T-helper 2 cell (primary cell): ENCODE data around the gene GFPT1.

ENCODE experiments used
- DNase-seq, 5 experiments: peaks; one replicate each; pipeline versions ENCODE4 v3.0.0 to v3.0.0-alpha.2; 2012 to 2022

Gene GFPT1

GRCh38 chr2:69315160-69315761 lies 71.8 kb downstream of the GFPT1 start:
- DNase-seq = no peak

GRCh38 chr2:69311024-69311416 lies 76.0 kb downstream of the GFPT1 start:
- DNase-seq = no peak

- DNase-seq = no peak
Observed at GRCh38 chr2:69310111-69311023, 76.7 kb downstream of the GFPT1 start.

GRCh38 chr2:69309351-69310110 lies 77.5 kb downstream of the GFPT1 start:
- peak in 2 of 5 experiments; percentile 9 to 14 for DNase-seq

- DNase-seq = no peak
Observed at GRCh38 chr2:69308338-69308737, 78.7 kb downstream of the GFPT1 start.

GRCh38 chr2:69307579-69308064 lies 79.4 kb downstream of the GFPT1 start:
- no peak for DNase-seq

GRCh38 chr2:69306822-69307578 lies 80.0 kb downstream of the GFPT1 start:
- peak; percentile 23 to 69 (median 36) for DNase-seq

GRCh38 chr2:69306393-69306821 lies 80.6 kb downstream of the GFPT1 start:
- no peak for DNase-seq

- no peak for DNase-seq
Observed at GRCh38 chr2:69305712-69306392, 81.2 kb downstream of the GFPT1 start.

GRCh38 chr2:69305166-69305565 lies 81.9 kb downstream of the GFPT1 start:
- no peak for DNase-seq

GRCh38 chr2:69304656-69305055 lies 82.4 kb downstream of the GFPT1 start:
- DNase-seq = no peak

- no peak for DNase-seq
Observed at GRCh38 chr2:69300650-69301049, 86.4 kb downstream of the GFPT1 start.

GRCh38 chr2:69299772-69300516 lies 87.1 kb downstream of the GFPT1 start:
- no peak for DNase-seq

GRCh38 chr2:69298862-69299261 lies 88.2 kb downstream of the GFPT1 start:
- no peak for DNase-seq

GRCh38 chr2:69298261-69298660 lies 88.8 kb downstream of the GFPT1 start:
- no peak for DNase-seq

GRCh38 chr2:69297216-69297615 lies 89.8 kb downstream of the GFPT1 start:
- no peak for DNase-seq

GRCh38 chr2:69296421-69296820 lies 90.6 kb downstream of the GFPT1 start:
- DNase-seq = no peak

GRCh38 chr2:69292256-69292655 lies 94.8 kb downstream of the GFPT1 start:
- no peak for DNase-seq

GRCh38 chr2:69291721-69292120 lies 95.3 kb downstream of the GFPT1 start:
- no peak for DNase-seq

- no peak for DNase-seq
Observed at GRCh38 chr2:69291004-69291650, 95.9 kb downstream of the GFPT1 start.

GRCh38 chr2:69288429-69288828 lies 98.6 kb downstream of the GFPT1 start:
- no peak for DNase-seq
